GM10847 (cell line): ENCODE measurements around the gene FOXL1.

Experiments
- POLR2A ChIP-seq: IDR thresholded peaks from 2 replicates; pipeline ENCODE4 v1.6.1; 2011; ENCODE audit not compliant: insufficient read length; ENCODE audit errors: extremely low read depth

FOXL1 gene

DNA sequence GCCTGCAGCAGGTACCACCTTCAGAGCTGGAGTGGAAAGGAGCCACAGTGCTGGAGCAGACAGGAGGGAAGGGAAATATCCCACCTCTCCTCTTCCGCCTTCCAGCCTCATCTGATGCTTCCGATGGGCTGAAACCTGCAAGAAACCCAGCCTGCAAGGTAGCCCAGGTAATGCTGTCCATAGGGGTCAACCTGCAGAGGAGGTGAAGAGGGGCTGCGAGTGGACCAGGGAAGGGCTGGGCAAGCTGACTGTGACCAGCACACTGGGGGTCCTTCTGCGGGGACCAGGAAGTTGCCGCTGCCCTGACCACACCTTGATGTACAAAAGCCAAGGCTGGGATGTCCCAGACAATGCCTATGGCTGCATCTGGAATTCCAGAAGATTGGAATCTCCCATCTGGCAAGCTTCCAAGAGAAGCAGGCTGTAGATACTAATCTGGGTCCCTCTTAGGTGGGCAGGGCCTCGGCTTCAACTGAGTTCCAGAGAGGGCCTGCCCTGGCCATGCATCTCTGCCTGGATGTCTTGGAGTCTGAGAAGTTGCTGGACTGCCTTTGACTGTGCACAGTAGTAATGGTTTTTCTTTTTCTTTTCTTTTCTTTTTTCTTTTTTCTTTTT, 5.8 kb downstream of the FOXL1 start:
- no peak for TF ChIP-seq POLR2A

GRCh38 chr16:86584726-86585721, 6.7 kb downstream of the FOXL1 start:
- TF ChIP-seq POLR2A, result no peak

DNA sequence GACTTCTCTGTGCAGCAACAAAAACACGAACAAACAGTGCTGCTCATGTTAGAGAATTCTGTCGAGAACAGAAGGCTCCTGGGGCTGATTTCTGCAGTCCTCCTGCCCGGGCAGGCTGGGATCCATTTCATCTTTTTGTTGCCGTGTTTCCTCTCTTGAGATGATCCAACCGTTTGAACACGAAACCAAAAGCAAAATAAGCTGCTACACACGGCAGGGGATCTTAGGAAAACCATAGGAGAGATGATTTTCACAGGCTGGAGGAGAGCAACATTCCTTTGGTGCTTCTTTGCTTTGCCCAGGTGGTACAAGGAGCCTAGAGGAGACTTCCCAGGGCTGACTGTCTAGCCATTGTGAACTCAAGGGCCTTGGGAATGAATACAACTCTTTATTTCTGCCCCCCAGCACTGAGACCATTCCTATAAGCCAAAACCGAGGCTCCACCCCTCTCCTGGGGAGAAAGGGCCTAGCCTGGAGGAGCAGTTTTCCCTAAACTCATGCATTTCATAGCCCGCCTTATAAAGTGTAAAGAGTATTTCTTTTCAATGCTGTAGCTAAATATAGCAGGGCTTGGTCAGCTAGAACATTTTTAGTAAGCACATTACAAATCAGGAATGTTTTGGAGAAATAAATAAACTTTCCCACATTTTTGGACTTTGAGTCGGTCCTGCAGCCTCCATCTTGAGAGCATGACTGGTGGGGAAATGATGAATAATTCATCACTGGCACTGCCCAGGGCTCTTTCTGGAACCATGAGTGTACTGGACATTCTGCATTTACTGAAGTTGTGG, 7.7 kb downstream of the FOXL1 start:
- no peak for TF ChIP-seq POLR2A

DNA sequence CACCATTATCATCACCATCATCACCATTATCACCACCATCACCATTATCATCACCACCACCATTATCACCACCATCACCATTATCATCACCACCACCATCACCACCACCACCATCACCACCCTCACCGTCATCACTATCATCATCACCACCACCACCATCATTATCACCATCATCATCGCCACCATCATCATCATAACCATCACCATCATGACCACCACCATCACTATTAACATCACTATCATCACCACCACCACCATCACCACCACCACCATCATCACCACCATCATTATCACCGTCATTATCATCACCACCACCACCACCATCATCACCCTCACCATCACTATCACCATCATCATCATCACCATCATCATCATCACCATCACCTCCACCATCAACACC, 9.1 kb downstream of the FOXL1 start:
- TF ChIP-seq POLR2A, result no peak

GRCh38 chr16:86590501-86591144, 12.3 kb downstream of the FOXL1 start:
- TF ChIP-seq POLR2A, result no peak

DNA sequence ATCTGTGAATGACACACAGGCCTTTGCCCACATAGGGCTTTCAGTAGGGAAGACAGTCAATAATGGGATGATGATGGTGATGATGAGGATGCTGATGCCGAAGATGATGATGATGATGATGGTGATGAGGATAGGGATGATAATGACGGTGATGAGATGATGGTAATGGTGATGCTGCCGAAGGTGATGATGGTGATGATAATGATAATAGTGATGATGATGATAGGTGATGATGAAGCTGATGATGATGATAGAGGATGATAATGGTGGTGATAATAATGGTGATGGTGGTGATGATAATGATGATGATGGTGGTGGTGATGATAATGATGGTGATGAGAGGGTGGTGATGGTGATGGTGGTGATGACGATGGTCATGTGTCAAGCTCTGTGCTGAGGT, 12.9 kb downstream of the FOXL1 start:
- TF ChIP-seq POLR2A, result no peak

DNA sequence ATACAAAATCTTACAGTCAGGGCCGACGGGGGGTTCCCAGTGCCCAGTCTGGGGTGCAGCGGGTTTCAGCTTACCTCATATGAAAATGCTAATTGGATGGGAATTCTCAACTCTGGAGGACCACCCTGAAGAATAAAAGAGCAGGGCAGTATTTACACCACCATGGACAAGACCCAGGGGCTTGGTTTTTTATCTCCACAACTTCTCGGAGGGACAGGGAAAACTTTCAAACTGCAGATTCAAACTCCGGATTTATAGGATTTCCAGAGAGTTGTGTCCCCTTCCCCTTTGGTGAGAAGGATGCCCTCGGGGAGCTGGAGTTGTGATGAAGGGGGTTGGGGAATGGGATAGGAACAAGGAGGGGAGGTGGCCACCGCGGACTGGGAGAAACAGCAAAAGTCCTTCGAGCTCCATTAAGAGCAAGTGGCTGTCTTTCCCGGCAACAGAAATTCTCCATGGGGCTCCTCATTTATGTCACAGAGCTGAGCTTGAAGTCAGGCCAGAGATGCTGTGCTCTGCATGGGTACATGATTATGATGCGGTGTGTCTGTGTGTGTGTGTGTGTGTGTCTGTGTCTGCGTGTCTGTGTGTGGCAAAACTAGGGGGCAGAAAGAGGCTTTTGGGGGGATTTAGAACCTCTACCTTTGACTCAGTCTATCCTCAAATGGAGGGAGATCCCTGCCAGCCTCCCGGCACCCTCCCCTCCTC, 15.7 kb downstream of the FOXL1 start:
- TF ChIP-seq POLR2A, result no peak

- TF ChIP-seq POLR2A, result no peak
Observed at GRCh38 chr16:86594721-86595120, 16.4 kb downstream of the FOXL1 start.

GRCh38 chr16:86595983-86596605, 17.7 kb downstream of the FOXL1 start:
- TF ChIP-seq POLR2A, result no peak

- TF ChIP-seq POLR2A, result no peak
Observed at GRCh38 chr16:86597126-86597879, 19.0 kb downstream of the FOXL1 start.

- TF ChIP-seq POLR2A, result no peak
Observed at GRCh38 chr16:86597880-86598606, 19.7 kb downstream of the FOXL1 start.

GRCh38 chr16:86598607-86599565, 20.5 kb downstream of the FOXL1 start:
- TF ChIP-seq POLR2A, result no peak

DNA sequence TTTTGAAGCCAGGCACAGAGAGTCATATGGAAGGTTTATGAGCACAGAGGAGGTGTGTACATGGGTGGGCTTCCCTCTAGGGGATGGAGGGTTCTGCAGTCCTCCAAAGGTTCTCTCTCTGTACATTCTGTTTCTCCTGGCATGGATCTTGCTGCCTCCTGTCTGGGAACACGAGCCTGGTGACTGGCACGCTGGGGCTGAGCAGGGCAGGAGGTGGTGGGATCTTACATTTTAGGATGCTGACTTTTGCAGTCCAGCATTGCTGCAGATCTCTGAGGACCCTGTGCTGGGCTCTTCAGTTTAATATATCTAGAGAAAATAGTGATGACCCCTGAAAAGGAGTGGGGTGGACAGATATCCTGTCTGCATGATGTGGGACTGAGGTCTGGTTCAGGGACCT, 23.0 kb downstream of the FOXL1 start:
- no peak for TF ChIP-seq POLR2A
